HUES48 (cell line): ENCODE measurements around the gene SLC44A4.
"Not testable (repeated sequence)": the region's sequence is repeated elsewhere in the genome, so short reads cannot be mapped to it uniquely, and the experiment has no call there.

Experiments used
- H3K27ac ChIP-seq: one replicate; pipeline ENCODE4 v1.7.0; 2013; ENCODE audit warnings: low read depth, low read length, inconsistent platforms
- H3K27me3 ChIP-seq: 2 replicates; pipeline ENCODE4 v1.6.1; 2013; ENCODE audit warnings: mild to moderate bottlenecking, low read length; ENCODE audit not compliant: control insufficient read depth, insufficient read depth
- H3K36me3 ChIP-seq: 2 replicates; pipeline ENCODE4 v1.6.1; 2013; ENCODE audit warnings: low read length; ENCODE audit not compliant: control insufficient read depth, insufficient read depth
- H3K4me1 ChIP-seq: 2 replicates; pipeline ENCODE4 v1.6.1; 2013; ENCODE audit warnings: mild to moderate bottlenecking, low read length; ENCODE audit not compliant: control insufficient read depth, insufficient read depth
- H3K4me3 ChIP-seq: 2 replicates; pipeline ENCODE4 v1.5.1; 2013; ENCODE audit warnings: mild to moderate bottlenecking, low read depth, low read length
- H3K9ac ChIP-seq: 2 replicates; pipeline ENCODE4 v1.6.1; 2013; ENCODE audit warnings: mild to moderate bottlenecking, low read depth, low read length, moderate library complexity
- H3K9me3 ChIP-seq: 2 replicates; pipeline ENCODE4 v1.6.1; 2013; ENCODE audit warnings: low read length; ENCODE audit not compliant: control insufficient read depth, insufficient read depth

SLC44A4 gene

GRCh38 chr6:31865205-31866118 lies 13.3 kb downstream of the SLC44A4 start:
- Histone ChIP-seq H3K9me3 (no peaks in the 10 kb centered on the region), H3K4me1 (peaks cover 6% of the 10 kb centered on the region; the same call in 1 of the 2 replicates), H3K4me3 (no peak overlapping the region), H3K27me3 (no peaks in the 10 kb centered on the region), H3K9ac (no peak overlapping the region), H3K27ac (no peak overlapping the region), H3K36me3 (peaks cover 6% of the 10 kb centered on the region; the same call in 1 of the 2 replicates)

GRCh38 chr6:31864818-31865204 lies 14.0 kb downstream of the SLC44A4 start:
- Histone ChIP-seq H3K4me3 (no peak overlapping the region), H3K27ac (no peak overlapping the region), H3K36me3 (peaks cover 12% of the 10 kb centered on the region), H3K4me1 (peaks cover 6% of the 10 kb centered on the region; the same call in 1 of the 2 replicates), H3K9me3 (no peaks in the 10 kb centered on the region), H3K27me3 (no peaks in the 10 kb centered on the region), H3K9ac (no peak overlapping the region)

GRCh38 chr6:31864123-31864562 lies 14.7 kb downstream of the SLC44A4 start:
- H3K27ac ChIP-seq, result peak overlapping the region; percentile 84
- peak overlapping the region; percentile 75 for H3K4me3 ChIP-seq
- peak overlapping the region; percentile 33; the same call in 1 of the 2 replicates for H3K9ac ChIP-seq
- H3K4me1 ChIP-seq, H3K9me3 ChIP-seq, H3K27me3 ChIP-seq: not testable (repeated sequence)
- H3K36me3 ChIP-seq, result peaks cover 19% of the 10 kb centered on the region

GRCh38 chr6:31862344-31863235 lies 16.2 kb downstream of the SLC44A4 start, which contains the start of gene NEU1:
Gene NEU1, minus strand, starts transcription at chr6:31862821. Its CDS starts 45 bp downstream, at chr6:31862776.
- Histone ChIP-seq H3K36me3 (peaks cover 26% of the 10 kb centered on the region), H3K4me1 (peaks cover 6% of the 10 kb centered on the region; the same call in 1 of the 2 replicates), H3K9ac (peak within 1 kb of the TSS; percentile 33)

GRCh38 chr6:31861919-31862343 lies 16.9 kb downstream of the SLC44A4 start:
- Histone ChIP-seq H3K4me1 (peaks cover 6% of the 10 kb centered on the region; the same call in 1 of the 2 replicates), H3K27me3 (no peaks in the 10 kb centered on the region), H3K9me3 (no peaks in the 10 kb centered on the region), H3K36me3 (peaks cover 26% of the 10 kb centered on the region), H3K9ac (0 out of 2 replicates have a peak overlapping the region, but pooled peaks have one; percentile 14), H3K27ac (no peak overlapping the region), H3K4me3 (peak overlapping the region; percentile 89)

More at GRCh38 chr6:31862344-31863235, 16.2 kb downstream of the SLC44A4 start, which contains the start of gene NEU1:
- Histone ChIP-seq H3K9me3 (no peaks in the 10 kb centered on the region), H3K4me3 (peak within 1 kb of the TSS; percentile 89), H3K27me3 (no peaks in the 10 kb centered on the region), H3K27ac (peak within 1 kb of the TSS; percentile 84)

GRCh38 chr6:31861150-31861549 lies 17.6 kb downstream of the SLC44A4 start:
- H3K4me3 ChIP-seq, result no peak overlapping the region
- H3K9ac ChIP-seq, result no peak overlapping the region
- H3K9me3 ChIP-seq, result no peaks in the 10 kb centered on the region
- H3K27ac ChIP-seq, result no peak overlapping the region
- H3K27me3 ChIP-seq, result no peaks in the 10 kb centered on the region
- H3K4me1 ChIP-seq, result peaks cover 6% of the 10 kb centered on the region; the same call in 1 of the 2 replicates
- H3K36me3 ChIP-seq, result peaks cover 26% of the 10 kb centered on the region

- H3K27me3 ChIP-seq, result no peaks in the 10 kb centered on the region
- peaks cover 26% of the 10 kb centered on the region for H3K36me3 ChIP-seq
- no peak overlapping the region for H3K27ac ChIP-seq
- no peak overlapping the region for H3K9ac ChIP-seq
- H3K4me3 ChIP-seq, result no peak overlapping the region
- H3K4me1 ChIP-seq, result peaks cover 6% of the 10 kb centered on the region; the same call in 1 of the 2 replicates
- H3K9me3 ChIP-seq, result no peaks in the 10 kb centered on the region
These were observed 18.4 kb downstream of the SLC44A4 start for GRCh38 chr6:31860349-31860748.

- Histone ChIP-seq H3K9ac (no peak overlapping the region), H3K27me3 (no peaks in the 10 kb centered on the region), H3K9me3 (no peaks in the 10 kb centered on the region), H3K36me3 (peaks cover 26% of the 10 kb centered on the region), H3K4me3 (no peak overlapping the region), H3K4me1 (peaks cover 6% of the 10 kb centered on the region; the same call in 1 of the 2 replicates), H3K27ac (no peak overlapping the region)
These were observed 18.9 kb downstream of the SLC44A4 start for GRCh38 chr6:31859923-31860322.

- Histone ChIP-seq H3K27me3 (no peaks in the 10 kb centered on the region), H3K36me3 (peaks cover 26% of the 10 kb centered on the region)
These were observed 20.1 kb downstream of the SLC44A4 start for GRCh38 chr6:31858707-31859106.

GRCh38 chr6:31857774-31858173 lies 21.0 kb downstream of the SLC44A4 start:
- not testable (repeated sequence) for H3K4me1 ChIP-seq, H3K4me3 ChIP-seq, H3K27ac ChIP-seq, H3K27me3 ChIP-seq, H3K9me3 ChIP-seq, H3K9ac ChIP-seq
- peaks cover 26% of the 10 kb centered on the region for H3K36me3 ChIP-seq

More at GRCh38 chr6:31858707-31859106, 20.1 kb downstream of the SLC44A4 start:
- Histone ChIP-seq H3K27ac (no peak overlapping the region), H3K9me3 (no peaks in the 10 kb centered on the region), H3K4me3 (no peak overlapping the region), H3K9ac (no peak overlapping the region), H3K4me1 (no peaks in the 10 kb centered on the region)
